ENCODE results near the gene CAV1.
"Not testable (repeated sequence)": the region's sequence is repeated elsewhere in the genome, so short reads cannot be mapped to it uniquely, and the experiment has no call there.

CAV1 gene

GRCh38 chr7:116582164-116582732 is 57.4 kb downstream of the CAV1 start:
- no peak for TF ChIP-seq CTBP1 (IDR thresholded peaks at IDR 0.05; ENCODE audit: borderline replicate concordance)
- POLR2A ChIA-PET = interaction anchor here (1.2 kb wide), 1 partner anchor 83 kb away, joined by 3 read pairs; the partner anchor contains the start of gene CAV2

GRCh38 chr7:116582806-116583444 is 58.1 kb downstream of the CAV1 start:
- TF ChIP-seq FOXM1 (IDR thresholded peaks at IDR 0.05; ENCODE audit: borderline replicate concordance) (no peak), PKNOX1 (IDR thresholded peaks at IDR 0.05) (no peak), LEF1 (IDR thresholded peaks at IDR 0.05; ENCODE audit: borderline replicate concordance) (no peak), SUZ12 (IDR thresholded peaks at IDR 0.05) (no peak)
- ChIA-PET CTCF (interaction anchor here (0.6 to 2.3 kb wide), 3 partner anchors 9 to 152 kb away, joined by 4 to 7 read pairs (median 5); no protein-coding TSS in a partner anchor), POLR2A (interaction anchor here (0.6 to 1.2 kb wide), 2 partner anchors 72 to 84 kb away, joined by 3 read pairs; partner anchors contain the start of gene CAV2)
- no peak for DNase-seq (ENCODE audit: extremely low spot score)

More at GRCh38 chr7:116582164-116582732, 57.4 kb downstream of the CAV1 start:
- no peak for DNase-seq (ENCODE audit: extremely low spot score)
- CTCF ChIA-PET = interaction anchor here (1.0 to 2.3 kb wide), 2 partner anchors 9 to 56 kb away, joined by 5 to 7 read pairs; no protein-coding TSS in a partner anchor

- TF ChIP-seq CTBP1 (IDR thresholded peaks at IDR 0.05; ENCODE audit: borderline replicate concordance) = no peak
- TF ChIP-seq L3MBTL2 (conservative IDR thresholded peaks at IDR 0.05) = no peak
- no peak for TF ChIP-seq PKNOX1 (IDR thresholded peaks at IDR 0.05)
- TF ChIP-seq SUZ12 (IDR thresholded peaks at IDR 0.05) = no peak
- no peak for TF ChIP-seq FOXM1 (IDR thresholded peaks at IDR 0.05; ENCODE audit: borderline replicate concordance)
- no peak for TF ChIP-seq FOXK2 (IDR thresholded peaks at IDR 0.05)
- no peak for TF ChIP-seq NFRKB (IDR thresholded peaks at IDR 0.05)
- TF ChIP-seq LEF1 (IDR thresholded peaks at IDR 0.05; ENCODE audit: borderline replicate concordance) = no peak
- no peak for TF ChIP-seq ZNF384 (IDR thresholded peaks at IDR 0.05)
- no peak for TF ChIP-seq ELF4 (IDR thresholded peaks at IDR 0.05)
- no peak for TF ChIP-seq ARNT (IDR thresholded peaks at IDR 0.05)
- no peak for TF ChIP-seq BHLHE40 (IDR thresholded peaks at IDR 0.05; ENCODE audit: borderline replicate concordance)
- TF ChIP-seq FOXA1 (IDR thresholded peaks at IDR 0.05) = no peak
- TF ChIP-seq HDGF (IDR thresholded peaks at IDR 0.05; ENCODE audit: borderline replicate concordance) = no peak
- no peak for TF ChIP-seq TARDBP (IDR thresholded peaks at IDR 0.05)
- no peak for TF ChIP-seq SP1 (IDR thresholded peaks at IDR 0.05)
- no peak for DNase-seq (ENCODE audit: extremely low spot score)
- ChIA-PET CTCF (no interaction called here), POLR2A (interaction anchor here (0.6 kb wide), 1 partner anchor 73 kb away, joined by 3 read pairs; no protein-coding TSS in a partner anchor)
Measured at GRCh38 chr7:116583653-116584052, 58.8 kb downstream of the CAV1 start.

GRCh38 chr7:116584721-116585120 is 59.9 kb downstream of the CAV1 start:
- TF ChIP-seq FOXM1 (IDR thresholded peaks at IDR 0.05; ENCODE audit: borderline replicate concordance) (no peak), ZNF384 (IDR thresholded peaks at IDR 0.05) (no peak), TARDBP (IDR thresholded peaks at IDR 0.05) (no peak), L3MBTL2 (conservative IDR thresholded peaks at IDR 0.05) (no peak)
- no peak for DNase-seq (ENCODE audit: extremely low spot score)
- CTCF ChIA-PET = no interaction called here
- POLR2A ChIA-PET = no interaction called here

GRCh38 chr7:116585392-116585791 is 60.6 kb downstream of the CAV1 start:
- TF ChIP-seq SP1 (IDR thresholded peaks at IDR 0.05) = no peak
- no peak for TF ChIP-seq SUZ12 (IDR thresholded peaks at IDR 0.05)
- TF ChIP-seq NFRKB (IDR thresholded peaks at IDR 0.05) = no peak
- TF ChIP-seq BHLHE40 (IDR thresholded peaks at IDR 0.05; ENCODE audit: borderline replicate concordance) = no peak
- POLR2A ChIA-PET = no interaction called here
- CTCF ChIA-PET = no interaction called here
- no peak for DNase-seq (ENCODE audit: extremely low spot score)

GRCh38 chr7:116585967-116586366 is 61.1 kb downstream of the CAV1 start:
- ChIA-PET POLR2A (no interaction called here), CTCF (no interaction called here)

GRCh38 chr7:116587200-116587599 is 62.4 kb downstream of the CAV1 start:
- CTCF ChIA-PET = interaction anchor here (0.7 to 2.4 kb wide), 3 partner anchors 61 to 92 kb away, joined by 3 to 9 read pairs (median 3); no protein-coding TSS in a partner anchor
- POLR2A ChIA-PET; DNase-seq (ENCODE audit: extremely low spot score): not testable (repeated sequence)

More at GRCh38 chr7:116585967-116586366, 61.1 kb downstream of the CAV1 start:
- TF ChIP-seq ZNF384 (IDR thresholded peaks at IDR 0.05) (no peak), TARDBP (IDR thresholded peaks at IDR 0.05) (no peak), HDGF (IDR thresholded peaks at IDR 0.05; ENCODE audit: borderline replicate concordance) (no peak), L3MBTL2 (conservative IDR thresholded peaks at IDR 0.05) (no peak), BHLHE40 (IDR thresholded peaks at IDR 0.05; ENCODE audit: borderline replicate concordance) (no peak), FOXK2 (IDR thresholded peaks at IDR 0.05) (no peak), FOXM1 (IDR thresholded peaks at IDR 0.05; ENCODE audit: borderline replicate concordance) (no peak), LEF1 (IDR thresholded peaks at IDR 0.05; ENCODE audit: borderline replicate concordance) (no peak), SUZ12 (IDR thresholded peaks at IDR 0.05) (no peak), ARNT (IDR thresholded peaks at IDR 0.05) (no peak)
- DNase-seq (ENCODE audit: extremely low spot score) = no peak

Data from HEK293T (cell line).